GM18858 (cell line): ENCODE measurements around the gene SPN.
"Not testable (repeated sequence)": the region's sequence is repeated elsewhere in the genome, so short reads cannot be mapped to it uniquely, and the experiment has no call there.

ENCODE experiments used
- ATAC-seq: cut with Tn5 transposase; IDR thresholded peaks from one replicate; pipeline ENCODE4 v1.9.1; 2021; ENCODE audit not compliant: unreplicated experiment

Gene SPN

GRCh38 chr16:29674188-29674587, 11.1 kb downstream of the SPN start:
- no peak for ATAC-seq

- ATAC-seq = no peak
These were observed 13.0 kb downstream of the SPN start for GRCh38 chr16:29675811-29676643.

GRCh38 chr16:29676989-29677785, 14.1 kb downstream of the SPN start:
- no peak for ATAC-seq

- ATAC-seq = no peak
These were observed 15.7 kb downstream of the SPN start, which contains the start of gene QPRT for GRCh38 chr16:29678691-29679267. Gene QPRT, plus strand, starts transcription at chr16:29679180. Its CDS starts 18 bp downstream, at chr16:29679198.

- ATAC-seq = no peak
These were observed 17.1 kb downstream of the SPN start for GRCh38 chr16:29680180-29680598.

GRCh38 chr16:29683543-29684090, 20.6 kb downstream of the SPN start:
- no peak for ATAC-seq

GRCh38 chr16:29684679-29685078, 21.6 kb downstream of the SPN start:
- no peak for ATAC-seq

GRCh38 chr16:29686740-29687332, 23.8 kb downstream of the SPN start:
- no peak for ATAC-seq

GRCh38 chr16:29687755-29688154, 24.7 kb downstream of the SPN start:
- no peak for ATAC-seq

- no peak for ATAC-seq
These were observed 25.1 kb downstream of the SPN start for GRCh38 chr16:29688172-29688571.

GRCh38 chr16:29689490-29690351, 26.7 kb downstream of the SPN start:
- not testable (repeated sequence) for ATAC-seq

- not testable (repeated sequence) for ATAC-seq
These were observed 29.6 kb downstream of the SPN start for GRCh38 chr16:29692606-29693005.

- ATAC-seq = no peak
These were observed 31.5 kb downstream of the SPN start for GRCh38 chr16:29694384-29695195.

- not testable (repeated sequence) for ATAC-seq
These were observed 32.6 kb downstream of the SPN start for GRCh38 chr16:29695675-29696074.

- no peak for ATAC-seq
These were observed 33.9 kb downstream of the SPN start for GRCh38 chr16:29696881-29697331.

- ATAC-seq = no peak
These were observed 34.3 kb downstream of the SPN start for GRCh38 chr16:29697391-29697790.

GRCh38 chr16:29698042-29698441, 35.0 kb downstream of the SPN start:
- ATAC-seq = no peak

GRCh38 chr16:29698484-29699323, 35.7 kb downstream of the SPN start:
- no peak for ATAC-seq
